ENCODE data around the gene CD44. TPM values are rescaled to one million over a fixed set of nuclear protein-coding genes. Genes with fewer than 3 reads are reported as not detected.

CD44 gene
- total and polyA plus RNA-seq, 11 donors = 3.9 to 210 (median 26.2) TPM

DNA sequence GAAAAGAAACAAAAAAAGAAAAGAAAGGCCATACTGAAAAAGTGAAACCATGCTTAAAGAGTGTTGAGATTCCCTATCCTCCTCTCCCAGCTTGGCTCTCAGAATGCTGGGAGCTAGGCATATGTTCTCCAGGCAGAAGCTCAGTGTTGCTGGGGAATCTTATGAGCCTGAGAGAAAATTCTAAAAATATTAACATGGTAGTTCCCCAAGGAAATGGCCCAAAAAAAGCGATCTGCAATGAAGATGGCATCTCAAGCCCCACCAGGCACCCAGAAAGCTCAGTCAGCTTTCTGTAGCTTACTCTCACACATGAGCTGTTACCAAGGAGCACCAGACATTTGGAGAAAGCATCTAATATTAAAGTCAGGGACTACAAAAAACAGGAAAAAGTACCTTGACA is 94.5 kb downstream of the CD44 start:
- peak overlapping the region in 2 of 12 donors; percentile 48 to 56 for H3K27ac ChIP-seq
- intact Hi-C loops (cut with DNase I) = loop anchor here in 6 of 10 donors (5.0 to 10.0 kb wide), 4 partner anchors 81 to 309 kb away; no protein-coding TSS in a partner anchor
- no peak overlapping the region for H3K4me3 ChIP-seq
- DNase-seq (no peak), ATAC-seq (no peak)
- no peaks in the 10 kb centered on the region for H3K27me3 ChIP-seq
- peaks cover 0 to 32% (median 16%) of the 10 kb centered on the region in 9 donors for H3K36me3 ChIP-seq
- TF ChIP-seq, protein P1, sequence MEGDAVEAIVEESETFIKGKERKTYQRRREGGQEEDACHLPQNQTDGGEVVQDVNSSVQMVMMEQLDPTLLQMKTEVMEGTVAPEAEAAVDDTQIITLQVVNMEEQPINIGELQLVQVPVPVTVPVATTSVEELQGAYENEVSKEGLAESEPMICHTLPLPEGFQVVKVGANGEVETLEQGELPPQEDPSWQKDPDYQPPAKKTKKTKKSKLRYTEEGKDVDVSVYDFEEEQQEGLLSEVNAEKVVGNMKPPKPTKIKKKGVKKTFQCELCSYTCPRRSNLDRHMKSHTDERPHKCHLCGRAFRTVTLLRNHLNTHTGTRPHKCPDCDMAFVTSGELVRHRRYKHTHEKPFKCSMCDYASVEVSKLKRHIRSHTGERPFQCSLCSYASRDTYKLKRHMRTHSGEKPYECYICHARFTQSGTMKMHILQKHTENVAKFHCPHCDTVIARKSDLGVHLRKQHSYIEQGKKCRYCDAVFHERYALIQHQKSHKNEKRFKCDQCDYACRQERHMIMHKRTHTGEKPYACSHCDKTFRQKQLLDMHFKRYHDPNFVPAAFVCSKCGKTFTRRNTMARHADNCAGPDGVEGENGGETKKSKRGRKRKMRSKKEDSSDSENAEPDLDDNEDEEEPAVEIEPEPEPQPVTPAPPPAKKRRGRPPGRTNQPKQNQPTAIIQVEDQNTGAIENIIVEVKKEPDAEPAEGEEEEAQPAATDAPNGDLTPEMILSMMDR (IDR thresholded peaks at IDR 0.05) = no peak
- no peak for TF ChIP-seq POLR2A (IDR thresholded peaks at IDR 0.05)
- H3K9me3 ChIP-seq = peaks cover 0 to 16% (median 0%) of the 10 kb centered on the region in 12 donors
- WGBS, 4 donors = 76 to 88% (median 81%) methylated on average over 1 of the region's 1 CpG
- H3K4me1 ChIP-seq = peaks cover 0 to 51% (median 0%) of the 10 kb centered on the region in 12 donors

DNA sequence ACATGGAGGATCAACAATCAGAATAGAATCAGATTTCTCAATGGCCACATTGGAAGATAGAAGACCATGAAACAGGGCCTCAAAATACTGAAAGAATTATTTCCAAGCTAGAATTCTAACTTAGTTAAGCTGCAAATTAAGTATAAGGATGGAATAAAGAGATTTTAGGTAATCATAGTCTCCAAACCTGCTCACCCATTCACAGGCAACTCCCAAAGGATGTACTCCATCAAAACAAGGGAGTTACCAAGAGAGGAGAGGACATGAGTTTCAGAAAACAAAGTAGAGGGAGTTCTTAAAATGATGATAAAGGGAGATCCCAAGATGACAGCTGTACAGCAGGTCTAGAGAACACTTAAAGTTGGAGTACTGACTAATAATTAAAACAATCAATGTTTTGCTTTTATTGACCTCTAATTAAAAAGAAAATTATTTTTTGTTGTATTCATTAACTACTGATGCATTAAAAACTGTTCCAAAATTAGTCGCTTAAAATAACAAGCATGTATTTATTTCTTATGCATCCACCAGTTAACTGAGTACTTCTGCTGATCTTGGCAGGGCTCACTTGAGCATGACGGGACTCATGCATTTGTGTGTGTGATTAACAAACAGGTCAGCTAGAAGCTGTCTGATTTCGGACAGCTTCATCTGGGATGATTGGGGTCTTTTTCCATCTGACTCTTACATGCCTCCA is 95.6 kb downstream of the CD44 start:
- intact Hi-C loops (cut with DNase I) = loop anchor here (5.0 to 10.0 kb wide), 9 partner anchors 82 to 310 kb away; no protein-coding TSS in a partner anchor
- peaks cover 0 to 21% (median 10%) of the 10 kb centered on the region in 9 donors for H3K36me3 ChIP-seq
- peak overlapping the region in 1 of 12 donors; percentile 56 for H3K27ac ChIP-seq

DNA sequence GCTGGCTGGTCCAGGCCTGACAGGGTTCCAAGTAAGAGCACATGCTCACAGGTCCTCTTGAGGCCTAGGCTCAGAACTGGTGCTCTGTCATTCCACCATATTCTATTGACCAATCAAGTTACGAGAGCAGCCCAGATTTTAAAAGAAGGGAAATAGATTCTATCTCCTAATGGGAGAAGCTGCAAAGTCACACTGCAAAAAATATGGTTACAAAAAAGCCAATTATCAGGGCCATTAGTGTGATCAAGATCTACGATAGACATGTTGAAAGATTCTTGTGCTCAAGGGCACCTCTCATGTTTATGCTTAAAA is 96.1 kb downstream of the CD44 start:
- Histone ChIP-seq H3K27me3 (no peaks in the 10 kb centered on the region), H3K27ac (peak overlapping the region in 1 of 12 donors; percentile 66), H3K4me1 (peaks cover 0 to 52% (median 0%) of the 10 kb centered on the region in 12 donors), H3K9me3 (peaks cover 0 to 16% (median 0%) of the 10 kb centered on the region in 12 donors), H3K36me3 (peaks cover 0 to 16% (median 5%) of the 10 kb centered on the region in 9 donors), H3K4me3 (no peak overlapping the region)
- TF ChIP-seq, protein P1 (IDR thresholded peaks at IDR 0.05) = no peak
- TF ChIP-seq POLR2A (IDR thresholded peaks at IDR 0.05) = no peak
- ATAC-seq = no peak
- no peak for DNase-seq
- intact Hi-C loops (cut with DNase I) = loop anchor here (5.0 to 10.0 kb wide), 8 partner anchors 150 to 310 kb away; no protein-coding TSS in a partner anchor
- 95 to 98% (median 96%) methylated on average over 2 of the region's 2 CpGs for WGBS, 4 donors

More for the DNA sequence above, 95.6 kb downstream of the CD44 start:
- 84 to 96% (median 95%) methylated on average over 3 of the region's 3 CpGs for WGBS, 4 donors
- H3K4me1 ChIP-seq = peaks cover 0 to 51% (median 0%) of the 10 kb centered on the region in 12 donors
- H3K9me3 ChIP-seq = peaks cover 0 to 16% (median 0%) of the 10 kb centered on the region in 12 donors
- no peak overlapping the region for H3K4me3 ChIP-seq
- TF ChIP-seq POLR2A (IDR thresholded peaks at IDR 0.05) = no peak
- TF ChIP-seq, protein P1 (IDR thresholded peaks at IDR 0.05) = no peak
- no peak for DNase-seq
- ATAC-seq = no peak
- no peaks in the 10 kb centered on the region for H3K27me3 ChIP-seq

DNA sequence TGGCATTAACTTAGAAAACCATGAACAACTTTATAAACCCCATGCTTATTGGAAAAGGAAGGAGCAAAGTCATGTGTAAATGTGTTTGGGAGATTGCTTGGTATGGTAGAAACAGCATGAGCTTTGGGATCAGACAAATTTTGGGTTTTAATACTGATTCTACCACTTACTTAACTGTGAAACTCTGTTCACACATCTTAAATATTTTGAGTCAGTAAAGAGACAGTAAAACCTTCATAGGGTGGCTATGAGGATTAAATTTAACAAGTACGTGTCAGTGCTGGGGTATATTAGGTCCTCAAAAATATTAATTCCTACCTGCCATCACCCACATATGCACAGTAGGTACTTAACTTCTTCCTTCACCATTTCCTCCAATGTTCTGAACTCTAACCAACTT is 96.5 kb downstream of the CD44 start:
- TF ChIP-seq, protein P1 (IDR thresholded peaks at IDR 0.05) = no peak
- no peak for TF ChIP-seq POLR2A (IDR thresholded peaks at IDR 0.05)
- no peak for ATAC-seq
- intact Hi-C loops (cut with DNase I) = loop anchor here (5.0 to 10.0 kb wide), 8 partner anchors 149 to 311 kb away; no protein-coding TSS in a partner anchor

More for the DNA sequence above, 96.5 kb downstream of the CD44 start:
- 0 to 53% (median 15%) methylated on average over 1 of the region's 1 CpG for WGBS, 4 donors
- H3K27ac ChIP-seq = peak overlapping the region in 1 of 12 donors; percentile 66
- H3K36me3 ChIP-seq = peaks cover 0 to 12% (median 2%) of the 10 kb centered on the region in 9 donors
- H3K27me3 ChIP-seq = no peaks in the 10 kb centered on the region
- H3K4me1 ChIP-seq = peaks cover 0 to 52% (median 0%) of the 10 kb centered on the region in 12 donors
- no peak overlapping the region for H3K4me3 ChIP-seq
- no peak for DNase-seq
- peaks cover 0 to 16% (median 0%) of the 10 kb centered on the region in 12 donors for H3K9me3 ChIP-seq

Measured in heart left ventricle (tissue), 16 donors.